H4 (cell line): ENCODE results near the gene TIMP4. TPM values are rescaled to one million over a fixed set of nuclear protein-coding genes. Genes with fewer than 3 reads are reported as not detected.

Experiments used
- DNase-seq: peaks from one replicate; pipeline ENCODE4 v3.0.0-alpha.2; 2015; ENCODE audit warnings: low spot score
- total RNA-seq: library from RNA; depleted of rRNA; stranded (reverse); fragments of >200 nt; shearing (Covaris generic); gene quantifications from 2 replicates; pipeline ENCODE4 v1.2.3, GENCODE V29; 2014

Gene TIMP4
- total RNA-seq, 1 experiment from 2014 or later = 0.52 TPM

DNA sequence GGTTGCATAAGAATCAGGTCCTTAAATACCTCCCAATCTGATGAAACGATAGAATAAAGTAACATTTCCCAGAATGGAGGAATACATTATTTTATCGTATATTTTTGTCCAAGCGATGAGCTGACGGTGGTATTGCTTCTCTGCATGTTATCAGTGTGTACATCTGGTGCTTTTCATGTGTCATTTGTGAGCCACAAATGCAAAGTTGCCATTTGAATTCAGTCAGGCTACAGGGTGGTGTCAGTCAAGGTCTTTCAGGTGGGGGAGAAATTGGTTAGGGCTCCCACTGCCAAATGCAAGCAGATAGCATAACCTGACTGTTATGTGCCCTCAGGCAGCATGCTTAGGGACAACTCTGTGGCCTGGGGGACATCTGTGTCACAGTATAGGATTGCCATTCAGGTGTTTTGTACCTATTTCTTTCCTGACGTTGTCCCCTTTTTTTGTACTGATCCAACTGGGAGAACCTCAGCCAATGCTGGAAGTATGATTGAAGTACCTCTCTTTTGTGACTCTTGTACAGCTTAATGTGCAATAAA, 26.5 kb upstream of the TIMP4 start:
- no peak for DNase-seq

DNA sequence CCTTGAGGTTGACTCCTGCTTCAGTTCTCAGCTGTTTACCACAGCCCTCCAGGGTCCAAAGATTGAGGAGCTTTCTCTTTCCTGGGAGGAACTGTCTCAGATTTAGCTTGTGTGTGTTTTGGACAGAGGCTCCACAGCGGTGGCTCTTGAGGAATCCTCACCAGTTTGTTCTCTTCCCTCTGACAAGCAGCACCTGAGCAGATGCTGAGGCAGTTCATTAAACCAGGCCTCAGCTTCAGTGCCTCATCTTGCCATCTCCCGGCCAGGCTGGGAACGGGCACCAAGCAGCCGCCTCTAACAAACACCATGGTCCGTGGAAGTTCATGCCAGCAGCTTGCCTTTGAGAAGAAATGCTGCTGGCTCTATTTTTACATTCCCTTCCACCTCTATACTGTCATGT, 25.8 kb upstream of the TIMP4 start:
- DNase-seq = no peak

- DNase-seq = no peak
Observed at GRCh38 chr3:12182687-12183441, 24.2 kb upstream of the TIMP4 start.

GRCh38 chr3:12181806-12182205, 23.1 kb upstream of the TIMP4 start:
- no peak for DNase-seq

DNA sequence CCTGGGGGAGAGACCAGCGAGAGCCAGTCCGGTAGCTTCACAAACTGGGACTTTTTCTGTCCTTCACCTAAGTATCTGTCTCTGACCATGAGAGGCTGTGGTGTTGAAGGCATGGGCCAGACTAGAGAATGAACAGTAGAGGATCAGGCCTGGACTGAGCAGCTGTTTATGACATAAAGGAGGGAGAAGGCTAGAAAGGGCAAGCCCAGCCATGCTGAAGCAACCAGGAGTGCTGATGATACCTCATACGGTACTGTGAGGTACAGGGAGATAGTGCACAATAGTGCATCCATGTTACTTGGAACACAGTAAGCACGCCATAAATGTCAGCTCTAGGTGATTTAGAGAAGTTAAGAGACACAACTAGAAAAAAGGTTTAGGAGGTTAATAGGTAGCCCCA, 22.6 kb upstream of the TIMP4 start:
- no peak for DNase-seq

GRCh38 chr3:12180631-12181030, 21.9 kb upstream of the TIMP4 start:
- no peak for DNase-seq

- peak; percentile 89 for DNase-seq
Observed at GRCh38 chr3:12180218-12180617, 21.5 kb upstream of the TIMP4 start.

DNA sequence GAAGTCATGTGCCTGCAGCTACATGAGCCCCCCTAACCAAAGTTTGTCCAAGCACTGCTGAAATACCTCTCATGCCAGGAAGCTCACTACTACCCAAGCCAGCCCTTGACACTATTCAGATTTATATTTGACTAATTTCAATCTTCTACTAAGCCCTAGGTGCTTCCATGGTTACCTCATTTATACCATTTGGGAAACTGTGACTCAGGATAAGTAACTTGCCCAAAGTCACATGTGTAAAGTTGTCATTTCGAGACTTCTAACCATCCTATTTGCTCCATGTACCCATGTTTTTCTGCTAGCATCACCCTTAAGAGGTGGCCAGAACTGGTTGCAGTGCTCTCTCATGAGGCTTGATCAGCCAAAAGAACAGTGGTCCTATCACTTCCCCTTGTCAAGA, 20.7 kb upstream of the TIMP4 start:
- no peak for DNase-seq

DNA sequence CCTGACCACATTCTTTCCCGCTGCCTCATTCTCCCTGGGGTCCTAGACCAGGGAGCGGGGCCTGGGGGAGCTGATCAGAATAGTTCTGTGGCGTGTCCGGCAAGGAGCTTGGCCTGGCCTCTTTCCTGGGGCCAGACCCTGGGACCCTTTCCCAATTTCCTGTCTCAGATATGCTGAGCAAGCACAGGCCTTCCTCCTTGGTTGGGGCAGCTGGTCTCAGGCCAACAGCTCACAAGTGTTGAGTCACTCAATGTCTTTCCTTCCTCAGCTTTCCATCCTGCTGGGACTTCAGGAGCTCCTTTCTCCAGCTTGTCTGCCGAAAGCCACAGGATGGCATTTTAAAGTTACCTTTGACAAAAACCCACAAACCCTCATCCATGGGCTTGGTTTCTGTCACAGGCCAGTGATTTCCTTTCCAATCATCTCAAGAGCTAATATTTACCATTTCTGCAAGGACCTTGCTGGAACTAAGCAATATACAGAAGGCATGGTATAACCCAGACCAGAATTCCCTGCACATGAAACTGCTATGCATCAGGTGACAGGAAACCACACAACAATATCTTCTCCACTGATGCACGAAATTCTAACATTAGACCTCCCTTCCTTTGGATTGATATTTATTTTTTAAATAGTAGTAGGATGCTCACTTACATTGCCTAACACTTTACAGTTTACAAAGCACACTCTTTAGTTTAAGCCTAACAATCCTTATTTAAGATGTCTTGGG, 19.5 kb upstream of the TIMP4 start:
- DNase-seq = peak; percentile 62

- no peak for DNase-seq
Observed at GRCh38 chr3:12177126-12177525, 18.4 kb upstream of the TIMP4 start.

- peak; percentile 36 for DNase-seq
Observed at GRCh38 chr3:12175844-12176453, 17.2 kb upstream of the TIMP4 start.

DNA sequence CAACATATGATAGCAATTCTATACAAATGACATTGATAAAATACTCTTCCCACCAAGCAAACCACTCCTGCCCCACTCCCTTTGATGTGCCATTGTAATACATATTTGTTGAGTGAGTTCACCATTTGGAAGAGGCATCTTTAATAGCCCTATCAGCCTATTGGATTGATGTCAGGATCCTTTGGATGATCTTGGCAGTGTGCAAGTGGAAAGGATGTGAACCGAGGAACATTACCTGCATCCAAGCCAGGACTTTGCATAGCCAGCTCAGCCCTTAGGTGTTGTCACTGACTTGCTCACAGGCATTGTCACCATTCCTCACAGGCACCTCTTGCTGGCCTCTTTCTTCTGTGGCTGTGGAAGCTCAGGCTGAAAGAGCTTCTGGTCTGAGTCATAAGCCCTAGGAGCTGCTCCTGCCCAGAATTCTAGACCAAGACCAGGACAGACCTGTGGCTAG, 16.5 kb upstream of the TIMP4 start:
- no peak for DNase-seq

GRCh38 chr3:12170207-12170606, 11.5 kb upstream of the TIMP4 start:
- no peak for DNase-seq

DNA sequence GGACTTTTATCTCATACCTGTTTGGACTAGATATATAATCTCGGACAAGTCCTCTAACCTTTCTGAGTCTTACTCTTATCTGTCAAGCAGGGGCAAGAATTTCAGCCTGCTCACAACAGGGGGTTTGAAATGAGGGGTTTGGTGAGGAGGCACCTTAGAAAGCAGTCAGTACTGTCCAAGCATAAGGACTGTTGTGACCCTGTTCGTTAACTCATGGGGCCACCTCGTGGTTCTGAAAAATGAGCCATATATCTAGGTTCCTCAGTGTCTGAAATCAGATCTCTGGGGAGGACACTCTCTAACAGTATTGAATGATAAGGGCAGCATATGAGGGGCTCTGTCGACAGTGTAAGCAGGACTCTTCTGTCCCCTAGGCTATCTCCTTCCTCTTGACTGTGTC, 7.2 kb upstream of the TIMP4 start:
- DNase-seq = no peak

DNA sequence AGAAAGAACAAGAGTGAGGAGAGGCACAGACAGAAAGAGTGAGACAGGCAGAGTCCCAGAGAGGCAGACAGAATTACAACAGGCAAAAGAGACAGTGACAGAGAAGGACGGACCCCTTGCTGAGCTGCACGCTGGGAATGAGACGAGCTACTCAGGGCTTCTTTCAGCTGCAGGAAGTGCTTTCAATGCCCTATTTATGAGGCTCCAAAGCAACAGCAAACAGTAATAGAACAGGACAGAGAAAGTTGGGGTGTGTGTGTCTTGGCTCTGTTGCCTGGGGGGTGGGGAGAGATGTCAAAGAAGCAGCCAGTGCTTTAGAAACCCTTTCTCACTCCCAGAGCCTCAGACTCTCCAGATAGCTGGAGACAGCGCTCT, 502 bp upstream of the TIMP4 start:
- no peak for DNase-seq

DNA sequence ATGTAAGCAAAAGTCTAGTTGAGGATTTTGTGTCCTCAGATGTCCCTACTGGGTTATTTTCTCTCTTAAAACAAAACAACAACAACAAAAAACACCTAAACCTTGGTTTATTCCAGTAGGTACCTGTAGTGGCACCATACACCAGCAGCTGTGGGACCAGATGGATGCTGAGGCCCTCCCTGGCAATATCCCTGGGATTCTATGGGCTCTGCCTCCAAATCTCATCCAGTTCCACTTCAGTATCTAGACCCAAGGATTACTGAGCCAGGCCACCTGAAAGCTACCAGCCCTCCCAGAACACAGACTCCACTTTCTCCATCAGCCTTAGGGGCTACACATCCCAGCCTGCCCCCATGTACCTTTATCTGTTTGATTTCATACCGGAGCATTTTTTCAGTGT, 1.7 kb downstream of the TIMP4 start:
- DNase-seq = no peak

DNA sequence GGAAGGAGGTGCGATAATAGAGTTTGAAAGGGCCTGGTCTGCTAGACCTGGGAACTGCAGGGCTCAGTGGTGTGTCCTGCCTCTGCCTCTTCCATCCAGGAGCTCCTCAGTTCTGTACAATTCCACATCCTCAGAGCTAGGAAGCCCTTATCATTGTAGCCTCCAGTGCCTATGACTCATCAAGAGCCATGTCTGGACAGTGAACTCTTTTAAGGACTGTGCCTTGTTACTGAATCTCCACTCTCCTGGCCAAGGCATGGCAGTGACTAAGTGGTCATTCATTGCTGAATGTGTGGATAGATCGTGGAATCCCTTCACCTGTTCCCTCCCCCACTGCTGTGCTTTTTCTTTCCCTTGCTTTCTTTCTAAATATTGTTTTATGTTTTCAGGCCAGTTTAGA, 2.9 kb downstream of the TIMP4 start:
- peak; percentile 58 for DNase-seq

DNA sequence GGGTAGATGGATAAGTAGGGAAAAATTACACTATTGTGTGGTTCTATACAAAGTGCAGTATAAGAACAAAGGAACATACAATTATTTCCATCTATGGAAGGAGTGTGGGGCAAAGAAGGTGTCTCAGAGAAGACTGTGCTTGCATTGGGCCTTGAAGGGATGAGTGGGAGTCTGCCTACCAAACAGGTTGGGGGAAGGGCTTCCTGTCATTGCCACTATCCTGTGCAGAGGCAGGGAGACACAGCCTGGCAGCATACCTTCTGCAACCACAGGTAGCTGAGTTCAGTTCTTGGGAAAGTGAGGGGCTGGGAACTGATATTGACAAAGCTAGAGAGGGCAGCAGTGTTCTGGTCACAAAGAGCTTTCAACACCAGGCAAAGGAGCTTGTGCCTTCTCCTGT, 3.4 kb downstream of the TIMP4 start:
- no peak for DNase-seq

DNA sequence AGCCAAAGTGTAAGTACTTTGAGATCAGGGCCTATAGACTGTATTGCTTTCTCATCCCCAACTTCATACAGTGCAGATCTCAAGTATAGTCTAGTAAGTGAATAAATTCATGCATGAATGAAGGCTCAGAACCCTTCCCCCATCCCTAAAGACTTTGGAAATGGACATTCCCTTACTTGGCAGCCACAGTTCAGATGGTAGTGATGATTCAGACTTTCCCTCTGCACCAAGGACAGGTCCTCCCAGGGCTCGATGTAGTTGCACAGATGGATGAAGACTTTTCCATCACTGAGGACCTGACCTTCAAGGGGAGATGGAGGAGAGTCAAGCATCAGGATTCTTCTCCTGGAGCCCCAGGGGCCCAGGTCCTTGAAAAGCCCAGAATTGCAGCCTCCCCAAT, 4.6 kb downstream of the TIMP4 start:
- no peak for DNase-seq

GRCh38 chr3:12150112-12150511, 8.6 kb downstream of the TIMP4 start:
- DNase-seq = no peak

DNA sequence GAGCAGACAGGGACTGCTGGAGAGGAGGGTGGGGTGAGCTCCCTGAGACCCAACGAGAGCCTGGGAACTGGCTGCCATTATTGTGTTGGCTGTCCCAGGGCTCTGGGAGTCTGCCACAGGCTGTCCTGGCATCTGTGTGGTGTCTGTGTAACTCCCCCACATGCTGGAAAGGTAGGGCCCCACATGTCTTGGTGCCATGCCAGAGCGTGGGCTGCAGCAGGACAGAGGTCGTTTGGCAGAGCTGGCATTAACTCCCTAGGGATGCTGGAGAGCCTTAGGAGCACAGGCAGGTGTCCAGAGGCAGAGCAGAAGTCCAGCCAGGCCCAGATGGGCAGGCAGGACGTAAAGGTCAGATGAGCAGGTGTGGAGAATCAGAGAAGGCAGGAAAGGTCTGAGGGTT, 9.7 kb downstream of the TIMP4 start:
- no peak for DNase-seq

- DNase-seq = no peak
Observed at GRCh38 chr3:12148183-12148940, 10.3 kb downstream of the TIMP4 start.
